MG63 (cell line): ENCODE measurements around the gene NRN1. TPM values are rescaled to one million over a fixed set of nuclear protein-coding genes. Genes with fewer than 3 reads are reported as not detected.
A peak's percentile ranks its signal among the peaks of the same experiment; 100 is the strongest.

Experiments
- DNase-seq: peaks from one replicate; pipeline ENCODE4 v3.0.0-alpha.2; 2020
- H3K27me3 ChIP-seq: fragments of 250-450 bp; sonication (Bioruptor Pico); 2 replicates; pipeline ENCODE4 v1.5.1; 2020; ENCODE audit warnings: mild to moderate bottlenecking, moderate library complexity
- H3K36me3 ChIP-seq: fragments of 250-450 bp; sonication (Bioruptor Pico); 2 replicates; pipeline ENCODE4 v1.5.1; 2020; ENCODE audit warnings: mild to moderate bottlenecking, moderate library complexity
- H3K4me3 ChIP-seq: fragments of 250-450 bp; sonication (Bioruptor Pico); 2 replicates; pipeline ENCODE4 v1.5.1; 2020; ENCODE audit warnings: mild to moderate bottlenecking, moderate library complexity
- H3K9me3 ChIP-seq: fragments of 250-450 bp; sonication (Bioruptor Pico); 2 replicates; pipeline ENCODE4 v1.5.1; 2020; ENCODE audit warnings: mild to moderate bottlenecking, moderate library complexity
- total RNA-seq: library from RNA; depleted of rRNA; stranded (reverse); fragments of >200 nt; shearing (Covaris generic); gene quantifications from 2 replicates; pipeline ENCODE4 v1.2.3, GENCODE V29; 2014; ENCODE audit warnings: low replicate concordance

Gene NRN1
- total RNA-seq, 1 experiment from 2014 or later = 44.1 TPM

- Histone ChIP-seq H3K27me3 (no peaks in the 10 kb centered on the region), H3K4me3 (no peak overlapping the region), H3K36me3 (no peaks in the 10 kb centered on the region), H3K9me3 (peaks cover 2% of the 10 kb centered on the region; the same call in 1 of the 2 replicates)
- no peak for DNase-seq
Measured at GRCh38 chr6:5962794-5963193, 43.9 kb downstream of the NRN1 start.

- Histone ChIP-seq H3K27me3 (no peaks in the 10 kb centered on the region), H3K4me3 (no peak overlapping the region)
Measured at GRCh38 chr6:5961836-5962235, 44.9 kb downstream of the NRN1 start.

GRCh38 chr6:5960456-5960855 is 46.3 kb downstream of the NRN1 start:
- no peaks in the 10 kb centered on the region for H3K36me3 ChIP-seq
- no peaks in the 10 kb centered on the region for H3K27me3 ChIP-seq
- peaks cover 2% of the 10 kb centered on the region; the same call in 1 of the 2 replicates for H3K9me3 ChIP-seq
- DNase-seq = no peak
- no peak overlapping the region for H3K4me3 ChIP-seq

More at GRCh38 chr6:5961836-5962235, 44.9 kb downstream of the NRN1 start:
- no peaks in the 10 kb centered on the region for H3K36me3 ChIP-seq
- H3K9me3 ChIP-seq = peaks cover 2% of the 10 kb centered on the region; the same call in 1 of the 2 replicates
- no peak for DNase-seq

GRCh38 chr6:5958921-5959320 is 47.8 kb downstream of the NRN1 start:
- H3K4me3 ChIP-seq = no peak overlapping the region
- H3K9me3 ChIP-seq = peaks cover 2% of the 10 kb centered on the region; the same call in 1 of the 2 replicates

DNA sequence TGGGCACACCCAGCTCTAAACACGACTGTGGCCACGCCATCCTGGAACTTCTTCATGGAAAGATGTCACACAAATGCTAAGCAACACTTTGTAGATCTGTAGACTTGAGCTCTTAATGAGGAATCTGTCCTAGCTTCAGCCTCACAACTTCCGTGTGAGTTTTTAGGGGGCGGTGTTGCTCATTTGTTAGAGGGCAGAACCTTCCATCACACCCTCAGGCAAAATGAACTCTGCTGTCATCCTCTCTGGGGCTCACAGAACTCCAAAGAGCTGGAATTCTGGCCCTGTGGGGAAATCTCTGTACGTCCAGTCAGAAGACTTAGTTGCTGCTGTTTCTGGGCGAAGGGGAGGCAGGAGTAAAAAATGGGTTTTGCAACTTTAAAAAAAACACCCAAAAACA is 49.8 kb downstream of the NRN1 start:
- H3K36me3 ChIP-seq = no peaks in the 10 kb centered on the region
- no peak for DNase-seq
- no peak overlapping the region for H3K4me3 ChIP-seq

More at GRCh38 chr6:5958921-5959320, 47.8 kb downstream of the NRN1 start:
- H3K36me3 ChIP-seq = no peaks in the 10 kb centered on the region
- no peaks in the 10 kb centered on the region for H3K27me3 ChIP-seq
- no peak for DNase-seq

DNA sequence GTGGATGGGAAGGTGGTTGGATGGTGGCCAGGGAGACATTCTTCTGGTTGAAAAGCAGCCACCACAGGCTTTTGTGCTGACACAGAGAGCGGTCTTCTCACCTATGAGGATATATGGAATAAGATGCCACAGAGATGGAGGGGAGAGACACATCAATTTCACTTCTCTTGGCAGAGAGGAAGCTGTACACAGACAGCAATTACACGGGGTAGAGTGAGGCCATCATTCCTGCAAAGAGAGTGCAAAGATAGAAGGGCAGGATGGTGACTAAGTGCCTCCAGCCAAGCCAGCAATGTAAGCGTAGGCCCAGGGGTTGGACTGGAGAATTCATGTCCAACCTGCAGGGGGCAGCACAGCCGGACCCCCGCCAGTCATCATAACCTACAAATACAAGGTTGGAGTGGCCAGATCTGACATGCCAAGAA is 56.4 kb downstream of the NRN1 start:
- no peak overlapping the region for H3K4me3 ChIP-seq
- H3K27me3 ChIP-seq = no peaks in the 10 kb centered on the region
- DNase-seq = peak; percentile 33
- no peaks in the 10 kb centered on the region for H3K9me3 ChIP-seq
- H3K36me3 ChIP-seq = no peaks in the 10 kb centered on the region

More for the DNA sequence above, 49.8 kb downstream of the NRN1 start:
- H3K27me3 ChIP-seq = no peaks in the 10 kb centered on the region
- no peaks in the 10 kb centered on the region for H3K9me3 ChIP-seq
